NCI-H1436 treated with DMSO at 0.1 percent for 48 hours (cell line): ENCODE measurements around the gene PIK3R5.

Experiments used
- DNase-seq: peaks from one replicate; lab custom pipeline; 2025; lab: John Stamatoyannopoulos, UW

PIK3R5 gene

GRCh38 chr17:8922928-8923327 lies 42.6 kb downstream of the PIK3R5 start:
- DNase-seq: no peak

- DNase-seq: no peak
These were observed 43.1 kb downstream of the PIK3R5 start for GRCh38 chr17:8922451-8922850.

DNA sequence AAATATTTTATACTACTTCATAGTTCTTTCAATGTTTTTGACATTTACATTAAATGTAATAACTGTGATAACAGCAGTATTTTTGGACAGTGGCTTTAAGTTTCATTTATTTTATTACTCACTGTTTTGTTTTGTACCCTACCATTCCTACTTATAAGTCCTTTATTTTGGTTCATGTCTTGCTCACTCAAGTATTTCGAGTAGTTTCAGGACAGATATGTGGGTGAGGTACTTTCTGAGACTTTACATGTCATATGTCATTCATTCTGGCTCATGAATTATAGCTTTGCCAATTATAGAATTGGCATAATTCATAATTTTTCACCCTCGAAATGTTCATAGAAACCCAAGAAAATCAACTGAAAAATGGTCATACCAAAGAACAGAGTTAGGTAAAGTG lies 44.4 kb downstream of the PIK3R5 start:
- no peak for DNase-seq

DNA sequence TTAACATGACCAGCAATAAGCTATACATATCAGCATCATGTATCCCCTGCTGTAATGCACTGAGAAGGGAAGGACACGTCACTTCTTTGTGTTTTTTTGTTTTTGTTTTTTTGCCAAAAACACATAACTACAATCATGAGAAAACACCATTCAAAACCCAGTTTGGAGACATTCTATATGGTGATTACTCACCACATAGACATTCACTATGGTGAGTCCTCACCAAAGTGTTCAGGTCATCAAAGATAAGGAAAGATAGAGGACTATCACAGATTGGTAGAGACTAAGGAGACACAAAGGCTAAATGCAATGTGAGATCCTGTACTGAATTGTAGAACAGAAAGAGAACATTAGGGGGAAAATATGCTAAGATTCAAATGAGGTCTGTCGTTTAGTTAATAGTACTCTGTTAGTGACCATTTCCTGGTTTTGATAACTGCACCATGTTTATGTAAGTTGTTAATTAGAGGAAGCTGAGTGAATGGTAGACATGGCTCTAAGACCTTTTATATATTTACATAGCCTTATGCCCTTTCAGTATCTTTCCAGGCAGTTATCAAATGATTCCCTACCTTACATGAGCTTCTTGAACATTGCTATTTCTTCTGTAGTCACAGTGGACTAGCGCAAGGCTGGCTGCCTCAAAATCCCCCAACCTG lies 46.6 kb downstream of the PIK3R5 start:
- no peak for DNase-seq

DNA sequence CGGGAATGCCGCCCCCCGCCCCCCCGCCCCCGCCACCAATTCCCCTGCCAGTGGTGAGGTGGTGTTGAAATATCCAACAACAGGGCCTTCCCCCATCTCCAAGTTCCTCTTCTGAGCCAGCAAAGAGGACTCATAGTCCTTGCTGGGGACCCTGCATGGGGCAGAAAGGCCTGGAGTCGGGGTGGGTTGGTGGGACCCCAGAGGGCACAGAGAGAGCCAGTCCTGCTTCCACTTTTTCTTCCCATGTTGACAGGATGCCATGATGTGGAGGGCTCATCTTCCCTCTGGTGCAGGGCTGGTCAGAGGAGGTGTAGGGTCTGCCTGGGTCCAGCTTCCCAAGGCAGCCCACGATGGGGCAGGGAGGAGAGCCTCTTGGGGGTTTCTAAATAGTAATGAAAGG lies 49.0 kb downstream of the PIK3R5 start:
- DNase-seq: no peak

- no peak for DNase-seq
These were observed 51.0 kb downstream of the PIK3R5 start for GRCh38 chr17:8914554-8914953.

DNA sequence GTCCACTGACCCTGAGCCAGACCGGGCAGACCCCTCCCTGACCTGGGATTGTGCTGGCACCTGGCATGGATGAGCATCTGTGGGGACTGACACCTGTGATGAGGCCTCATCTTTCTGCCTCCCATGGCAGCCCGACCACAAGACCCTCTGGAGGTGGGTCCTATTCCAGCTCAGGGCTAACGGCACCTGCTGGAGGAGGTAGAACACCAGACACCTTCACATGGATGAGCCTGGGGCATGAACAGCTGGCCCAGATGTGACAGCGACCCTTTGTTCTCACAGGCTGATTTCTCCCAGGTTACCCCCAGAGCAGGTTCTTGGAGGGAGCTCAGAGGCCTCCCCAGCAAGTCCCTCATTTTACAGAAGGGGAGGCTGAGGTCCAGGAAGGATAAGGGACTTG lies 51.6 kb downstream of the PIK3R5 start:
- DNase-seq: no peak

GRCh38 chr17:8913091-8913490 lies 52.4 kb downstream of the PIK3R5 start:
- no peak for DNase-seq

GRCh38 chr17:8912084-8912981 lies 53.2 kb downstream of the PIK3R5 start:
- DNase-seq: no peak

GRCh38 chr17:8910969-8911604 lies 54.4 kb downstream of the PIK3R5 start:
- no peak for DNase-seq

DNA sequence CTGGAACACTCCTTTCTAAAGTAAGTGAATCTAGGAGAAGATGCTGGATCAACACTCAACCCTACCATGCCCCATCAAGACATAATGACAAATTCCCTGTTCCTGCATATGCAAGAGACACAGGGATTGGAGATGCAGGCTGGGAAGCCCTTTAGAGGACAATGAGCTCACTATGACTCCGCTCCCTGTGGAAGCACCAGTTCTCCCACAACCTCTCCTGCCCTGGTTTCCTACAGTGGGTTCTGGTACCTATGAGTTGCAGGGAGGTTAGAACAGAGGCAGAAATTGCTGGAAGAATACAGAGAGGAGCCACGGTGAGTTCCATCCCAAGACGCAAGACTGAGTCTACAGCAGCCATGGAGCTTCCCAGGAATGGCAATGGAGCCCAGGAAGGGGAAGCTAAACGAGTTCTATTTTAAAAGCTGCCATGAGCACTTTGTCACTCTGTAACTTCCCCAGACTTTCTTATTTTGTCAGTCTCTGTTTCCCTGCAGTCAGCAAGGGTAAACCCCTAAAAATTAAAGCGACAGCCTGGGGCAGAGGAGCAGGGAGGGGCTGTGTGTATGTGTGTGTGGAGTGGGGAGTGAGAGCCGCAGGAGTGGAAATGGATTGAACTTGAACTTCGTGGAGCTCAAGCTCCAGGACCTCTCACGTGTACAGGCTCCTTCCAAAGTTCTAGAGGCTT lies 55.8 kb downstream of the PIK3R5 start:
- DNase-seq: no peak

DNA sequence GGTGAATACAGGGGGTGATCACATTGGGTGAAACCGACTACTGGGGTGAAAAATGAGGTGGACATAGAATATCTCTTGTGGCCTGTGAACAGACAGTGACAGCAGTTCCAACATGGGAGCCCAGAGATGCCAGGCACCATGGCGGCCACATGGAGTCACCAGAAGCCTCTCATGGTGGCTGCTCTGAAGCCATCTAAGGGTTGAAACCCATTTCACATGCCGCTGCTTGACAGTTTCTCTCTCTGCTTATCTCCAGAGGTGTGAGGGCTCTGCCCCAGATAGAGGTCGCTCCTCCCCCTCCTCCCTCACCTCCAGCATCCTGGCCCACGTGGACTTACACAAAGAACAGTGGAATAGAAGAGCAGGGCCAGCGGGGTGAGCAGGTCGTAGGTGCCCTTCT lies 60.2 kb downstream of the PIK3R5 start:
- no peak for DNase-seq

DNA sequence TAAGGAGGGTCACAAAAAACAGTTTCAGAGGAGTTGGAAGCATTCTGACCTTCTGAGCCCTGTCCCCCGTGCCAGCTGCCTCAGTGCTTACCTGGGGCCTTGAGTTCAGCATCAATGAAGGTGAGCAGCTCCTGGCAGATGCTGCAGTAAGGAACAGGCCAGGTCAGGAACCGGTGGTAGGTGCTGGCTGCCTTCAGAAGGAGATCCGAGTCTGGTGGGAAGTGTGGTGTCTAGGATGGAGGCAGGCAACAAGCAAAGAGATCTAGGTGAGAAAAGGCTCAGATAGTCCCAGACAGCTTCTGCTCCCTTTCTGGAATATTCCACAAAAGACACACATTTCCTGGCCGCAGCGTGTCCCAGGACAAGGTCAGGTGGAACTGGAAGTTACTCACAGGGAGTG lies 60.8 kb downstream of the PIK3R5 start:
- no peak for DNase-seq

DNA sequence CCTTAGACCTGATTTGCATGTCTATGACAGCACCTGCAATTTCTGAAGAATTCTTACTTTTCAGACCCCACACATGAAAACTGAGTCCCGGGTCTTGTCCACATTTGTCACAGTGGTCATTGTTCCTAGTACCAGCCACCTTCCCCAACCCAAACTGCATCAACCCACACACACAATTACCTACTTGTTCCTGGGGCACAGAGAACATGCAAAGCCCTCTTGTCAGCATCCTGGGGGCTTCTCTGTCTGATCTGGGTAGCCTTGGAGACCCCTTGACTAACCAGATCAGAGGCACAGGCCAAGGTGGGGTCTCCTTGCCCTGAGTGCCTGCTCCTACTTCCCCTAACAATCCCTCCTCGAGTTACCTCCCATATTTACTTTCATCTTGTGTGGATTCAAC lies 61.3 kb downstream of the PIK3R5 start:
- no peak for DNase-seq

DNA sequence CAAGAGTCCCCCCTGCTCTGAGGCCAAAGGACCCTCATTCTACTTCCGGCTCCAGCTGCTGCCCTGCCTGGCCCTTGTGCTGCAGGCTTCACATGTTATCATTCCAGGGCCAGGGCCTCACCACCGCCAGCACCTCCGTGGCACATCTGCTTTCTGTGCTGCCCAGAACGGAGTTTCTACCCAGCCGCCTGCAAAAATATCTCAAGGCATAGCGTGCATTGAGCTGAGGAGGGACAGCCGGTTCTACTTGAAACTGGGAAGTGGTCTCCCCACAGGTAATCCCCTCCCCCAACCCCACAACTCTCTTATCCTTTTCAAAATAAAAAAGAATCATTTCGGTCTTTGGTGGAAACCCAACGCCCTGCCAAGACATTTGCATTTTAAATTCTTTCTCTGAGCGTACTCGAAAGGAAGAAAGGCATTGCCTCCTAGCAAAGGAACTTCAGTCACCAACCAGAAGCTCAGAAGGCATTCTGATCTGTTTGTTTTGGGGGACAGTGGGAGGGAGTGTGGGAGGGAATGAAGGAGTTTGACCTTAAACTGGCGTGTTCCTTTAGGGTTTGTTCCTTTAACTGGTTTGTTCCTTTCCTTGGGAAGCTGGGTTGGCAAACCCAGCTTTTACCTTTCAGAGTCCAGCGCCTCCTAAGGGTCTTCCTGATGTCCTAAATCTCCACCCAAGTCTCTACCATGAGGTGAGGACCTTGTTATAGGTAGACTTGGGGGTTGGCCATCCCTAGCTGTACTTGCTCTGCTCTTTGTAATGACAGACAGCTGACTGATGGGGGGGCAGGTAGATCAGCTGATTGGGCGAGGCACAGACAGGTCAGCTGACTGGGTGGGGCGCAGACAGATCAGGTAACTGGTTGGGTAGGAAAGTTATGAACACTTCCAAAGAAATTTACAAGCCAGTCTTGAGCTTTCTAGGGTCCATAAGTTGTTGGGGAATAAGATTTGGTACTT lies 64.6 kb downstream of the PIK3R5 start:
- no peak for DNase-seq

DNA sequence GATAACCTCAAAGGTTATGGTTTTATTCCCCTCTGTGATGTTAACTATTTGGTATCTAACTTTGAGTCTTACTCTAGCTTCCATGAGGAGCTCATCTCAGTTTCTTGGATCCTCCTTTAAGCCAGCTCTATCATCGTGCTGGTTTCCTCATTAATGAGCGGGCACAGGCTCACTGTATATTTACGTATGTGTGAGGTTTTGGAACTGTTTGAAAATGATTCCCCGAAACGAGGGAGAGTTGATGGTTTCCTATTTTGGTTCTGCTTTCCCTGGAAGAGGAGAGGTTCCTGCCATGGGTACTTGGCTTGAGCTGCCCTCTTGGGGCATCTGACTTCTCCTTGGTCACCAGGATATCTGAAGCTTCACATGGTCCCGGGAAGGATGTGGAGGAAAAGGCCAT lies 65.3 kb downstream of the PIK3R5 start:
- DNase-seq: no peak

DNA sequence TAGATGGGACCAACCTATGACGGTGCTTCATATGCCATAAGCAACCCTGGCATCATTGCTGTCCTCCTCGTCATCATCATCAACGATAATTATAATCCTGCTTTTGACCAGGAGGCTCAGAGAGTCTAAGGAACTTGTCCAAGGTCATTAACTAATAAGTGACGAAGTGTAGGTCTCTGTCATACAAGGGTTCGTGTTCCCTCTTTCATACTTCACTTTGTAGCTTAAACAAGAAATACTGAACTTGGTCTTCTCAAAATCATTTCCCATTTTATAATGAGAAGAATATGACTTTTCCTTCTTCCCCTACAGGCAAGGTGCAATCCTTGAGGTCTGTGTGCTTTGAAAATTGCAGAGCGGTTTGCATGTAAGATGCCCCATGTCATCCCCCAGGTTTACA lies 66.9 kb downstream of the PIK3R5 start:
- DNase-seq: no peak

DNA sequence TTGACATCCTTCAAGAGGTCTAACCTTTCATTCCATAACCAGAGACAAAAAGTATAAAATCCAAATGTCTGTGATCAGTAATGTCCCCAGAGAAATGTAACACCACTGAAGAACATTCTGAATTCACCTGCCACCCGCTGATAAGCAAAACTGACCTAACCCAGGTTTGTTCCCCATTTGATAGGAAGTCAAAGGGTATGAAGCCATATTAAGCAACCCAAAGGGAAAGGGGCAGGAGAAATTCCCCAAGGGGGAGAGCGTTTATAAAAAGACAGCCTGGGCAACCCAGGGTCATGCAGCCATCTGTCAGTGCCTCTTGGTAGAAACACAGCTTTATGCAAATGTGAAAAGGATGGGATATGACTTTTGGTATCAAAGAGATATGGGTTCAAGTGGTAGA lies 67.4 kb downstream of the PIK3R5 start:
- DNase-seq: no peak

GRCh38 chr17:8896641-8897635 lies 68.6 kb downstream of the PIK3R5 start:
- DNase-seq: no peak

DNA sequence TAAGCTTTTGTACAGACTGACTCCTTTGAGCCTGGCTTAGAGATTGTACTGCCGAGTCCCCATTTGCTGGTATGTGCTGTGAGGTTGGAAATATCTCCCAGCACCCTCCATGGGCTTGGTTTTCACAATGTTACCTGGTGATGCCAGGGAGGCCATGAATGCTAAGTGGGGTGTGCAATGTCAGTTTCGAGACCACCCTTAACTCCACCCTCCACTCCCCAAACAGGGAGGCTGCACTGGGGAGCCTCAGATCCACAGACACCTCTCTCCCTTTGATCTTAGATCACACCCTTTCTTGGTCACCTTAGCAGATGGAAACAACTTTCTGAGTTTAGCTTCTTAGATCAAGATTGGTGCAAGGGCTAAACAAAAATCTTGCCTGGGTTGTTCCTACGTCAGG lies 69.4 kb downstream of the PIK3R5 start:
- DNase-seq: no peak
